Neutrophil (primary cell): ENCODE data around the gene DAPK1.

Source experiments
- H3K27ac ChIP-seq: fragments of 200-600 bp; sonication (generic); 2 replicates; pipeline ENCODE4 v1.5.1; 2016; ENCODE audit warnings: mild to moderate bottlenecking, moderate library complexity
- H3K27me3 ChIP-seq: fragments of 200-600 bp; sonication (generic); 2 replicates; pipeline ENCODE4 v1.6.0; 2016; ENCODE audit warnings: mild to moderate bottlenecking
- H3K36me3 ChIP-seq: fragments of 200-600 bp; sonication (generic); 2 replicates; pipeline ENCODE4 v1.5.1; 2017
- H3K4me1 ChIP-seq, 2 experiments: fragments of 200-600 bp in 1 of 2; sonication (generic) in 1 of 2; 1 replicate in 1 of 2; 2 replicates in 1 of 2; pipeline versions ENCODE4 v1.5.1 to v1.6.1; 2013 to 2016; ENCODE audit warnings: low read depth in 1 of 2, low read length in 1 of 2, mild to moderate bottlenecking in 1 of 2, moderate library complexity in 1 of 2; ENCODE audit not compliant: control insufficient read depth in 1 of 2, insufficient read depth in 1 of 2
- H3K4me3 ChIP-seq, 2 experiments: fragments of 200-600 bp in 1 of 2; sonication (generic) in 1 of 2; 1 replicate in 1 of 2; 2 replicates in 1 of 2; pipeline ENCODE4 v1.5.1; 2013 to 2016; ENCODE audit warnings: low read depth in 1 of 2, low read length in 1 of 2, mild to moderate bottlenecking in 1 of 2, moderate library complexity in 1 of 2
- H3K9me3 ChIP-seq: fragments of 200-600 bp; sonication (generic); 2 replicates; pipeline ENCODE4 v1.5.1; 2016
- TF ChIP-seq, protein P1 (sequence below): fragments of 200-600 bp; sonication (generic); IDR thresholded peaks from 2 replicates; pipeline ENCODE4 v1.5.1; 2016; ENCODE audit warnings: antibody characterized with exemption

Gene DAPK1

DNA sequence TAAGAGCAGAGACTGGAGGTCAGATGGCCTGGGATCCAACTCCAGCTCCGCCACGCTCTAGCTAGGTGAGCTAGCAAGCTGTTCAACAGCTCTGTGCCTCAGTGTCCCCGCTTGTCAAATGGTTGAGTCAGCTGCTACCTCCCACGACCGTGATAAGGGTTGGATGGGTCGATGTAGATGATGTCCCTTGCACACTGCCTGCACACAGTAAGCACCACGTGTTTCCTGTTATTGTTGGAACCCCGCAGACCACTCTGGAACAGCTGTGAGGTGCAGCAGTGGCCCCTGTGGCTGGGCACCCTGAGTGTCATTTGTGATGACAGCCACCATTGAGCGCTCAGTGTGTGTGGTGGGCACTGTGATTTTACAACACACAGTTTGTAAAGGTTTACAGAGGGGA is 174.3 kb downstream of the DAPK1 start:
- Histone ChIP-seq H3K4me3 (no peak overlapping the region), H3K9me3 (no peaks in the 10 kb centered on the region), H3K27ac (no peak overlapping the region), H3K4me1 (peaks cover 0 to 3% of the 10 kb centered on the region in 2 experiments), H3K36me3 (no peaks in the 10 kb centered on the region), H3K27me3 (no peaks in the 10 kb centered on the region)
- TF ChIP-seq, protein P1, sequence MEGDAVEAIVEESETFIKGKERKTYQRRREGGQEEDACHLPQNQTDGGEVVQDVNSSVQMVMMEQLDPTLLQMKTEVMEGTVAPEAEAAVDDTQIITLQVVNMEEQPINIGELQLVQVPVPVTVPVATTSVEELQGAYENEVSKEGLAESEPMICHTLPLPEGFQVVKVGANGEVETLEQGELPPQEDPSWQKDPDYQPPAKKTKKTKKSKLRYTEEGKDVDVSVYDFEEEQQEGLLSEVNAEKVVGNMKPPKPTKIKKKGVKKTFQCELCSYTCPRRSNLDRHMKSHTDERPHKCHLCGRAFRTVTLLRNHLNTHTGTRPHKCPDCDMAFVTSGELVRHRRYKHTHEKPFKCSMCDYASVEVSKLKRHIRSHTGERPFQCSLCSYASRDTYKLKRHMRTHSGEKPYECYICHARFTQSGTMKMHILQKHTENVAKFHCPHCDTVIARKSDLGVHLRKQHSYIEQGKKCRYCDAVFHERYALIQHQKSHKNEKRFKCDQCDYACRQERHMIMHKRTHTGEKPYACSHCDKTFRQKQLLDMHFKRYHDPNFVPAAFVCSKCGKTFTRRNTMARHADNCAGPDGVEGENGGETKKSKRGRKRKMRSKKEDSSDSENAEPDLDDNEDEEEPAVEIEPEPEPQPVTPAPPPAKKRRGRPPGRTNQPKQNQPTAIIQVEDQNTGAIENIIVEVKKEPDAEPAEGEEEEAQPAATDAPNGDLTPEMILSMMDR: no peak

DNA sequence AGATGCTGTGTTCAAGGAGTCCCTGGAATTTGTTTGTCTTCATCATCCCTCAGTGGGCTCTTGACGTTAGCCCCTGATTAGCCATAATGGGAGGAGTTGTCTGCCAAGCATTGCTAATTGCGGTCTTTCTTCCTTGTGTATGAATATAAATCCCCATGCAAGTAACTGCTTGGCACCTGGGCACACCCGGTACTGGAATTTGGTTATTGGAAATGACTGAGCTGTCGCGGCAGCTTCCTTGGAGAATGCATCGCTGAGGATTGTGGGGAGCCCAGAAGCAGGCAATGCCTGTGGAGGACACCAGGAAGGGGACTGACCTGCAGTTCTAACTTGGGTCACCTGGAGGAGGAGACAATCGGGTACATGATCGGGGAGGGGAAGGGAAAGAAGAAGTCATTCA is 174.9 kb downstream of the DAPK1 start:
- H3K36me3 ChIP-seq: no peaks in the 10 kb centered on the region
- TF ChIP-seq, protein P1: no peak

DNA sequence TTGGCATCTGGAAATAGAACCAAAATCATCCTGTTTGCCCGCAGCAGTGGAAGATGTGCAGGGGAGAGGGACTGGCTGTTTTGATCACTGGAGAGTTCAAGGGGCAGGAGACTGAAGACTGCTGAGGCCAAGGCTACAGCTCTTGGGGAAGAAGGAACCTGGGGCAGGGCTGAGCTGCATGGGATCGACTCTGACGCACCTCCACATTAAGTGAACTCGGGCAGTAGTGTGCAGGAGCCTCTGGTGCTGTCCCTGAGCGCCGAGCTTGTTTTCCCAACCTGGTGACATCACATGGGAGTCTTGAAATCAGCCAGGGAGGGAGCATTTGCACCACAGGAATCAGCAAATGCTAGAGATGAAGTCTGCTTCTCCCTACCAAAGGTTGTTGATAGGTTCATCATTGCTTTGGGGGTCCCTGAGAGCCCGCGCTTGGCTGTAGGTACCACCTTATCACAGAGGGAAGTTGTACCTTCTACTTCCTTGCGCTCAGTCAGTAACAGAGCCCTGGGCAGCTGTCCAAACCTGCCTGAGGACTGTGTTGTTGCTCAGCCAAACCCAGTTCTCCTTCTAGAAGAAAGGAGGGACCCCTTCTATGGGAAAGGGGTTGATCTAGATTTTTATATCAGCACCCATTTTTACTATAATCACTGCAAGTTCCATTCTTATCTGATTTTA is 175.9 kb downstream of the DAPK1 start:
- no peaks in the 10 kb centered on the region for H3K9me3 ChIP-seq
- no peak overlapping the region for H3K27ac ChIP-seq
- no peaks in the 10 kb centered on the region for H3K36me3 ChIP-seq
- no peaks in the 10 kb centered on the region for H3K27me3 ChIP-seq
- H3K4me3 ChIP-seq: no peak overlapping the region
- TF ChIP-seq, protein P1: no peak
- peaks cover 0 to 7% of the 10 kb centered on the region in 2 experiments for H3K4me1 ChIP-seq

More for the DNA sequence above, 174.9 kb downstream of the DAPK1 start:
- Histone ChIP-seq H3K9me3 (no peaks in the 10 kb centered on the region), H3K27ac (no peak overlapping the region), H3K4me3 (no peak overlapping the region), H3K4me1 (peaks cover 0 to 7% of the 10 kb centered on the region in 2 experiments), H3K27me3 (no peaks in the 10 kb centered on the region)

DNA sequence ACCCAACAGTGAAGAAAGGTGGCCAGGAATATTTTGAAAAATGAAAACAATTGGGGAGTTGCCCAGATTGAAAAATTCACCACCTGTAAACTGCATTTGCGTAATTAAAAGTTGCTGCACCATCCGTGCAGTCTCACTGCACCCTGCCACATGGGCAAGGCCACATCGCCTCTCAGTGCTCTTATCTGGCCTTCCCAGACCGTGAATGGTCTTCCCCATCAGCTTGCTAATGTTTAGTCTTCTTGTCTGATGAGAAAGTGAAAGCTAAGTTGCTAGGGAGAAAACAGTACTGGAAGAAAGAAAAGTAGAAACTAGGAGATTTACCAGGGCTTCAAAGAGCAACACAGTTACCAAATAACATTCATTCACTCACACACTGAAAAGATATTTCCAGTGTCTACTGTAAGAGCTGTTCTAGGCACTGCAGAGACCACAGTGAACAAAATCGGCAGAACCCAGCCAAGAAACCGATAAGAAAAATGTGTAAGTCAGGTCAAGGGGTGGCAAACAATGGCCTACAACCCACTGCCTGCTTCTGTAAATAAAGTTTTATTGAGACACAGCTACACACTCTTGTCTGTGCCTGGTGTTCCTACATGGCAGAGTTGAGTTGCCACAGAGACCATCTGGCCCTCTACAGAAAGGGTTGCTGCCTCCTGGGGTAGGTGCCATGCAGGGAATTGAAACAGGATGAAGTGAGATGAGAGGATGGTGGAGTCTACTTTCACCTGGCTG is 177.1 kb downstream of the DAPK1 start:
- Histone ChIP-seq H3K4me3 (no peak overlapping the region), H3K27ac (no peak overlapping the region), H3K36me3 (no peaks in the 10 kb centered on the region), H3K4me1 (peaks cover 0 to 7% of the 10 kb centered on the region in 2 experiments), H3K9me3 (no peaks in the 10 kb centered on the region), H3K27me3 (no peaks in the 10 kb centered on the region)
- TF ChIP-seq, protein P1: no peak

DNA sequence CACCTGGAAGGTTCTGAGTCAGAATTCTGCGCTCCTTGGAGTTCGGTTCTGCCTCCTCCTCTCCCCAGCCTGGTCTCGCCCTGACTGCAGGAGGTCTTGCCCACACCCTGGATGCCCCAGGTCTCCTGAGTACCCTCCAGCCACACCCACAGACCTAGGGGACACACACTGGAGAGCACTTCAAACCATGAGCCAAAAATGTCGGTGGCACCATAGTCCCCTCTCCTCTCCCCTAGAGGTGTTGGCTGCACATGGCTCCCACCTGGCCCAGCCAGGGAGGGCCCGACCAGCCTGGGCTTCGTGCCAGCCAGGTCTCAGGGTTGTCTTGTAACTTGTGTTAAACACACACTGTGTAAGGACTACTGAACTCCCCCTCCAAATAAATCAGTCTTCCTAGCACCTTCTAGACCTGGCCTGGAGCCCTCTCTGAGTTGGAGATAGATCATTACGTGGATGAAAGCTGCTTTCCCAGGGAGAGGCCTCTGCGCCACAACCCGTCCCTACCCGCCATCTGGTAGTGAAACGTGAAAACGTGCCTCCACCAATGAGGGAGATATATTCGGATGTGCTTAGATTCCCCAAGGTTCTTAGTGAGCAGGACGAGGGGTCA is 178.3 kb downstream of the DAPK1 start:
- Histone ChIP-seq H3K27me3 (no peaks in the 10 kb centered on the region), H3K4me1 (peaks cover 0 to 7% of the 10 kb centered on the region in 2 experiments), H3K36me3 (no peaks in the 10 kb centered on the region), H3K27ac (no peak overlapping the region), H3K4me3 (no peak overlapping the region), H3K9me3 (no peaks in the 10 kb centered on the region)
- TF ChIP-seq, protein P1: no peak
